Ishikawa (cell line): ENCODE results near the gene CTF1.

Source experiments
- CEBPB ChIP-seq: IDR thresholded peaks from 2 replicates; pipeline ENCODE4 v1.6.1; 2012
- EP300 ChIP-seq: IDR thresholded peaks from 2 replicates; pipeline ENCODE4 v1.6.1; 2012; ENCODE audit warnings: borderline replicate concordance
- NFIC ChIP-seq: IDR thresholded peaks from 2 replicates; pipeline ENCODE4 v1.6.1; 2012
- TEAD4 ChIP-seq: IDR thresholded peaks from 2 replicates; pipeline ENCODE4 v1.6.1; 2012
- ZBTB7A ChIP-seq: IDR thresholded peaks from 2 replicates; pipeline ENCODE4 v1.6.1; 2012; ENCODE audit warnings: low read depth
- TF ChIP-seq, protein P1 (sequence below): IDR thresholded peaks from 2 replicates; pipeline ENCODE4 v1.6.1; 2012
- TF ChIP-seq, protein P2 (sequence below): IDR thresholded peaks from 2 replicates; pipeline ENCODE4 v1.6.1; 2012; ENCODE audit warnings: low read depth, mild to moderate bottlenecking

DNA sequence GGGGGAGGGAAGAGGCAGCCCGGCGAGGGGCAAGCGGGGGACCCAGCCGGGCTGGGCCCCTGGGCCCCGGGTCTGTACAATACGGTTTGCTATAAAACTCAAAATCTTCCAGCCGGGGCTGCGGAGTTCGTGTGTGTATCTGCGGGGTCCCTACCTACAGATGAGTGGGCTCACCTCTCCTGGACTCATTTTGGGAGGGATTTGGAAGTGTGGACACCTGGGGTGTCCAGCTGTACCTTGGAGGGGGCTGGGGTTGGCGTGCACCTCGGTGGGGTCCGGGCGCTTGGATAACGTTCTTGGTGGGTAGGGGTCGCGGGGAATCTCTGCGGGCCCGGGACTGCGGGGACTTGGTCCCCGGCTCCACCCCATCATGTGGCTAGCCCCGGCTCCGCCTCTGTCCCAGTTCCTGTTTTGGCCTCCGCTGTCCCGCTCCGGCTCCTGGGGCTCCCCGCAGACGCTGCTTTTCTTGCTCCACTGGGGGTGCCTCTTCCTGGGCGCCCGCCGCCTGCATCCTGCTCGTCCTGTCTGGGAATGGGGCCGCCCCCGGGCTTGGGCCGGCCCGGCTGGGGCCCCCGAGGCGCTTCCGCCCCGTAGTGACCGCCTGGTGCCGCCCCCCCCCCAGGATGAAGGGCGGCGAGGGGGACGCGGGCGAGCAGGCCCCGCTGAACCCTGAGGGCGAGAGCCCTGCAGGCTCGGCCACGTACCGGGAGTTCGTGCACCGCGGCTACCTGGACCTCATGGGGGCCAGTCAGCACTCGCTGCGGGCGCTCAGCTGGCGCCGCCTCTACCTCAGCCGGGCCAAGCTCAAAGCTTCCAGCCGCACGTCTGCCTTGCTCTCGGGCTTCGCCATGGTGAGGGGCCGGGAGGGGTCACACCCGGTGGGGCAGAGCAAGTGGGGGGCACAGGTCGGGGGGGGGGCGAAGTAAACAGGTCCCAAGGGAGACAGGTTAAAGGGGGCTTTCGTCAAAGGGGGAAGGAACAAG is 52.5 kb downstream of the CTF1 start, which contains the start of gene ORAI3:
- no peak for TF ChIP-seq EP300
- TF ChIP-seq CEBPB = no peak
- peak; percentile 84 for TF ChIP-seq ZBTB7A
- TF ChIP-seq, protein P1, sequence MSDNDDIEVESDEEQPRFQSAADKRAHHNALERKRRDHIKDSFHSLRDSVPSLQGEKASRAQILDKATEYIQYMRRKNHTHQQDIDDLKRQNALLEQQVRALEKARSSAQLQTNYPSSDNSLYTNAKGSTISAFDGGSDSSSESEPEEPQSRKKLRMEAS = no peak
- TF ChIP-seq, protein P2, sequence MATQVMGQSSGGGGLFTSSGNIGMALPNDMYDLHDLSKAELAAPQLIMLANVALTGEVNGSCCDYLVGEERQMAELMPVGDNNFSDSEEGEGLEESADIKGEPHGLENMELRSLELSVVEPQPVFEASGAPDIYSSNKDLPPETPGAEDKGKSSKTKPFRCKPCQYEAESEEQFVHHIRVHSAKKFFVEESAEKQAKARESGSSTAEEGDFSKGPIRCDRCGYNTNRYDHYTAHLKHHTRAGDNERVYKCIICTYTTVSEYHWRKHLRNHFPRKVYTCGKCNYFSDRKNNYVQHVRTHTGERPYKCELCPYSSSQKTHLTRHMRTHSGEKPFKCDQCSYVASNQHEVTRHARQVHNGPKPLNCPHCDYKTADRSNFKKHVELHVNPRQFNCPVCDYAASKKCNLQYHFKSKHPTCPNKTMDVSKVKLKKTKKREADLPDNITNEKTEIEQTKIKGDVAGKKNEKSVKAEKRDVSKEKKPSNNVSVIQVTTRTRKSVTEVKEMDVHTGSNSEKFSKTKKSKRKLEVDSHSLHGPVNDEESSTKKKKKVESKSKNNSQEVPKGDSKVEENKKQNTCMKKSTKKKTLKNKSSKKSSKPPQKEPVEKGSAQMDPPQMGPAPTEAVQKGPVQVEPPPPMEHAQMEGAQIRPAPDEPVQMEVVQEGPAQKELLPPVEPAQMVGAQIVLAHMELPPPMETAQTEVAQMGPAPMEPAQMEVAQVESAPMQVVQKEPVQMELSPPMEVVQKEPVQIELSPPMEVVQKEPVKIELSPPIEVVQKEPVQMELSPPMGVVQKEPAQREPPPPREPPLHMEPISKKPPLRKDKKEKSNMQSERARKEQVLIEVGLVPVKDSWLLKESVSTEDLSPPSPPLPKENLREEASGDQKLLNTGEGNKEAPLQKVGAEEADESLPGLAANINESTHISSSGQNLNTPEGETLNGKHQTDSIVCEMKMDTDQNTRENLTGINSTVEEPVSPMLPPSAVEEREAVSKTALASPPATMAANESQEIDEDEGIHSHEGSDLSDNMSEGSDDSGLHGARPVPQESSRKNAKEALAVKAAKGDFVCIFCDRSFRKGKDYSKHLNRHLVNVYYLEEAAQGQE = no peak
- no peak for TF ChIP-seq TEAD4
- TF ChIP-seq NFIC = no peak
